ENCODE data around the gene ARPIN.

ARPIN gene

DNA sequence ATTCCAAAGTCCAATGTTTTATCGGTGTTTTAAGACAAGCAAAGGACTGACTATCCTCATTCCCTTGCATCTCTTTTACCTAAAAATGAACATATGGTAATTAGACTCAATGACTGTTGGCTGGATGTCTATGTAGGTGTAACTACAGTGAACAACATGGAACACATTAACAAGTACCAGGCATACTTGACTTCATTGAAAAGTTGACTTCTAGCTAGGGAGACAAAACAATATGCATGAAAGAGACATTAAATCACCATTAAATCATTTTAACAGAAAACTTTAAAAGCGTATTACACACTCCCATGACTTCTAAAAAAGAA is 63.8 kb downstream of the ARPIN start:
- no peak overlapping the region for H3K27ac ChIP-seq
- TF ChIP-seq, protein P1, sequence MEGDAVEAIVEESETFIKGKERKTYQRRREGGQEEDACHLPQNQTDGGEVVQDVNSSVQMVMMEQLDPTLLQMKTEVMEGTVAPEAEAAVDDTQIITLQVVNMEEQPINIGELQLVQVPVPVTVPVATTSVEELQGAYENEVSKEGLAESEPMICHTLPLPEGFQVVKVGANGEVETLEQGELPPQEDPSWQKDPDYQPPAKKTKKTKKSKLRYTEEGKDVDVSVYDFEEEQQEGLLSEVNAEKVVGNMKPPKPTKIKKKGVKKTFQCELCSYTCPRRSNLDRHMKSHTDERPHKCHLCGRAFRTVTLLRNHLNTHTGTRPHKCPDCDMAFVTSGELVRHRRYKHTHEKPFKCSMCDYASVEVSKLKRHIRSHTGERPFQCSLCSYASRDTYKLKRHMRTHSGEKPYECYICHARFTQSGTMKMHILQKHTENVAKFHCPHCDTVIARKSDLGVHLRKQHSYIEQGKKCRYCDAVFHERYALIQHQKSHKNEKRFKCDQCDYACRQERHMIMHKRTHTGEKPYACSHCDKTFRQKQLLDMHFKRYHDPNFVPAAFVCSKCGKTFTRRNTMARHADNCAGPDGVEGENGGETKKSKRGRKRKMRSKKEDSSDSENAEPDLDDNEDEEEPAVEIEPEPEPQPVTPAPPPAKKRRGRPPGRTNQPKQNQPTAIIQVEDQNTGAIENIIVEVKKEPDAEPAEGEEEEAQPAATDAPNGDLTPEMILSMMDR (IDR thresholded peaks at IDR 0.05), result no peak
- no peak for TF ChIP-seq ZFX (IDR thresholded peaks at IDR 0.05; ENCODE audit: borderline replicate concordance)

DNA sequence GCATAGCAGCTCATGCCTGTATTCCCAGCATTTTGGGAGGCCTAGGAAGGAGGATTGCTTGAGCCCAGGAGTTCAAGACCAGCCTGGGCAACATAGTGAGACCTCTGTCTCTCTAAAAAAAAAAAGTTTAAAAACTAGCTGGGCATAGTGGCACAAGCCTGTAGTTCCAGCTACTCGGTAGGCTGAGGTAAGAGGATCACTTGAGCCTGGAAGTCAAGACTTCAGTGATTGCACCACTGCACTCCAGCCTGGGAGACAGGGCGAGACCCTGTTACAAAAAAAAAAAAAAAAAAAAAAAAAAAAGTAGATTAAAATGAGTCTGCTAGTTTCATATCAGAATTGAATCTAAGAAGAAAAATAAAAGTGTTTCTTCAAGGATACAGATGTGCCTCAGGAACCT is 65.7 kb downstream of the ARPIN start:
- TF ChIP-seq, protein P1 (IDR thresholded peaks at IDR 0.05), result no peak
- no peak for TF ChIP-seq ZFX (IDR thresholded peaks at IDR 0.05; ENCODE audit: borderline replicate concordance)
- H3K27ac ChIP-seq, result no peak overlapping the region

DNA sequence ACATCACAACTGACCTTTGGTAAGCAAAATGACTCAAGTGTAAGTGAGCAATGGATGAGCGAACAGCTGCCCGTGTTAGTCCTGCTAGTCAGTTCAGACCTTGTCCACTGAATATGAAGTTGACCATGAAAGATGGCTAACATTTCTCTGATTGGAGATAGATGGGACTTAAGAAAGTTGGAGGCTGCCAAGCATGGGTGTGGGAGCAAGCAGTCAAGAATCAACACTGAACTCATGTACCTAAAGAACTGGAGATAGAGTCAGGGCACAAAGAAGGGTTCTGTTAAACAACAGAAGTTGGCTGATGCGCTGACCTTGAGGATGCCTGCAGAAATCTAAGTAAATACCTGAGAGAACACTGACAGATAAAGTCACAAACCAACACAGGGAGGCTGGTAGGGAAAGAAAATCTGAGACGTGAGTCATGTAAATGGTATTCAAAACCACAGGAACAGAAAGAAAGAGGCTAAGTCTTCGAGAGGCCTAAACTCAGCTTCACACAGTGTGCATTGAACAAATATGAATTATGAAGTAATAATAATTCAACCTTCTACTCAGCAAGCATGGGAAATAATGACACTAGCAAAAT is 67.4 kb downstream of the ARPIN start:
- H3K27ac ChIP-seq, result no peak overlapping the region
- TF ChIP-seq, protein P1 (IDR thresholded peaks at IDR 0.05), result no peak
- no peak for TF ChIP-seq ZFX (IDR thresholded peaks at IDR 0.05; ENCODE audit: borderline replicate concordance)
